Measurements from ENCODE around the gene COQ10B.

DNA sequence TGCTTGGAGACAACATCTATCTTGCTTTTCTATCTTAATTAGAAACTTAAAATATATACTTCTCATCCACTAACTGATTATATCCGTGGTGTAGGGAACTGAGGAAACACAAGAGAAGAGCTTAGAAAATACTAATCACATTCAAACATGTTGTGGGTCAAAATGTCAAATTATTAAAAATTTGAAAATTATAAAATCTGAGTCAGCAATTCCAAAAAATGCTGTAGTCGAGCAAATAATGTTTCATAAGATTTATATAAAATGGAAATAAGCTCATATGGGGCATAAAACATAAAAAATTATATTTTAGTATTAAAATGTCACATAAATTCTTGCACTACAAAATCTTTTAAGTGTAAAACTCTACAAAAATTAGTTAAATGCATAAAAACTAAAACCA lies 47.8 kb upstream of the COQ10B start:
- TF ChIP-seq POLR2AphosphoS5 (IDR thresholded peaks at IDR 0.05; ENCODE audit: low read depth, low read length) (no peak), SIN3A (IDR thresholded peaks at IDR 0.05; ENCODE audit: borderline replicate concordance, insufficient read depth, low read depth, low read length) (no peak)
- TF ChIP-seq, protein P1, sequence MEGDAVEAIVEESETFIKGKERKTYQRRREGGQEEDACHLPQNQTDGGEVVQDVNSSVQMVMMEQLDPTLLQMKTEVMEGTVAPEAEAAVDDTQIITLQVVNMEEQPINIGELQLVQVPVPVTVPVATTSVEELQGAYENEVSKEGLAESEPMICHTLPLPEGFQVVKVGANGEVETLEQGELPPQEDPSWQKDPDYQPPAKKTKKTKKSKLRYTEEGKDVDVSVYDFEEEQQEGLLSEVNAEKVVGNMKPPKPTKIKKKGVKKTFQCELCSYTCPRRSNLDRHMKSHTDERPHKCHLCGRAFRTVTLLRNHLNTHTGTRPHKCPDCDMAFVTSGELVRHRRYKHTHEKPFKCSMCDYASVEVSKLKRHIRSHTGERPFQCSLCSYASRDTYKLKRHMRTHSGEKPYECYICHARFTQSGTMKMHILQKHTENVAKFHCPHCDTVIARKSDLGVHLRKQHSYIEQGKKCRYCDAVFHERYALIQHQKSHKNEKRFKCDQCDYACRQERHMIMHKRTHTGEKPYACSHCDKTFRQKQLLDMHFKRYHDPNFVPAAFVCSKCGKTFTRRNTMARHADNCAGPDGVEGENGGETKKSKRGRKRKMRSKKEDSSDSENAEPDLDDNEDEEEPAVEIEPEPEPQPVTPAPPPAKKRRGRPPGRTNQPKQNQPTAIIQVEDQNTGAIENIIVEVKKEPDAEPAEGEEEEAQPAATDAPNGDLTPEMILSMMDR (IDR thresholded peaks at IDR 0.05), result no peak
- TF ChIP-seq, protein P2, sequence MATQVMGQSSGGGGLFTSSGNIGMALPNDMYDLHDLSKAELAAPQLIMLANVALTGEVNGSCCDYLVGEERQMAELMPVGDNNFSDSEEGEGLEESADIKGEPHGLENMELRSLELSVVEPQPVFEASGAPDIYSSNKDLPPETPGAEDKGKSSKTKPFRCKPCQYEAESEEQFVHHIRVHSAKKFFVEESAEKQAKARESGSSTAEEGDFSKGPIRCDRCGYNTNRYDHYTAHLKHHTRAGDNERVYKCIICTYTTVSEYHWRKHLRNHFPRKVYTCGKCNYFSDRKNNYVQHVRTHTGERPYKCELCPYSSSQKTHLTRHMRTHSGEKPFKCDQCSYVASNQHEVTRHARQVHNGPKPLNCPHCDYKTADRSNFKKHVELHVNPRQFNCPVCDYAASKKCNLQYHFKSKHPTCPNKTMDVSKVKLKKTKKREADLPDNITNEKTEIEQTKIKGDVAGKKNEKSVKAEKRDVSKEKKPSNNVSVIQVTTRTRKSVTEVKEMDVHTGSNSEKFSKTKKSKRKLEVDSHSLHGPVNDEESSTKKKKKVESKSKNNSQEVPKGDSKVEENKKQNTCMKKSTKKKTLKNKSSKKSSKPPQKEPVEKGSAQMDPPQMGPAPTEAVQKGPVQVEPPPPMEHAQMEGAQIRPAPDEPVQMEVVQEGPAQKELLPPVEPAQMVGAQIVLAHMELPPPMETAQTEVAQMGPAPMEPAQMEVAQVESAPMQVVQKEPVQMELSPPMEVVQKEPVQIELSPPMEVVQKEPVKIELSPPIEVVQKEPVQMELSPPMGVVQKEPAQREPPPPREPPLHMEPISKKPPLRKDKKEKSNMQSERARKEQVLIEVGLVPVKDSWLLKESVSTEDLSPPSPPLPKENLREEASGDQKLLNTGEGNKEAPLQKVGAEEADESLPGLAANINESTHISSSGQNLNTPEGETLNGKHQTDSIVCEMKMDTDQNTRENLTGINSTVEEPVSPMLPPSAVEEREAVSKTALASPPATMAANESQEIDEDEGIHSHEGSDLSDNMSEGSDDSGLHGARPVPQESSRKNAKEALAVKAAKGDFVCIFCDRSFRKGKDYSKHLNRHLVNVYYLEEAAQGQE (IDR thresholded peaks at IDR 0.05; ENCODE audit: insufficient read depth in 1 of 2, low read depth in 2 of 2, low read length in 1 of 2), result no peak

All from Panc1 (cell line).